ENCODE measurements around the gene SOX18. TPM values are rescaled to one million over a fixed set of nuclear protein-coding genes. Genes with fewer than 3 reads are reported as not detected.
A peak's percentile ranks its signal among the peaks of the same experiment; 100 is the strongest.

SOX18 gene
- total RNA-seq = 100 to 1,000 TPM in 1 of 4 donors, 10 to 100 TPM in 2, 1 to 10 TPM in 1; 6.7 to 116 (median 19.1) TPM

GRCh38 chr20:64049060-64049877 lies at the start of gene SOX18:
Gene SOX18 (minus strand): TSS chr20:64049639. CDS start chr20:64049516, 123 bp downstream.
- Histone ChIP-seq H3K36me3 (no peaks in the 10 kb centered on the region), H3K27me3 (no peaks in the 10 kb centered on the region), H3K9me3 (no peaks in the 10 kb centered on the region), H3K4me3 (peak within 1 kb of the TSS in 1 of 2 donors; percentile 28), H3K4me1 (peaks cover 0 to 14% of the 10 kb centered on the region in 2 donors), H3K27ac (peak within 1 kb of the TSS; percentile 68 to 71)
- TF ChIP-seq CTCF (IDR thresholded peaks at IDR 0.05) (no peak), POLR2A (IDR thresholded peaks at IDR 0.05) (no peak)
- intact Hi-C loops (cut with DNase I; ENCODE audit: low total_unique reads) = no loop called here
- no peak for DNase-seq

- H3K36me3 ChIP-seq = no peaks in the 10 kb centered on the region
- H3K4me1 ChIP-seq = peaks cover 0 to 6% of the 10 kb centered on the region in 2 donors
- H3K9me3 ChIP-seq = no peaks in the 10 kb centered on the region
- no peak for DNase-seq
- intact Hi-C loops (cut with DNase I; ENCODE audit: low total_unique reads) = no loop called here
- peaks cover 4 to 15% of the 10 kb centered on the region in 2 donors for H3K27me3 ChIP-seq
- TF ChIP-seq CTCF (IDR thresholded peaks at IDR 0.05) = no peak
- no peak for TF ChIP-seq POLR2A (IDR thresholded peaks at IDR 0.05)
- no peak overlapping the region for H3K27ac ChIP-seq
- no peak overlapping the region for H3K4me3 ChIP-seq
Measured at GRCh38 chr20:64098471-64099013, 49.1 kb upstream of the SOX18 start.

GRCh38 chr20:64096535-64096934 lies 47.1 kb upstream of the SOX18 start:
- H3K27ac ChIP-seq = no peak overlapping the region
- no peak for DNase-seq
- intact Hi-C loops (cut with DNase I; ENCODE audit: low total_unique reads) = no loop called here
- TF ChIP-seq CTCF (IDR thresholded peaks at IDR 0.05) (no peak), POLR2A (IDR thresholded peaks at IDR 0.05) (no peak)
- H3K4me1 ChIP-seq = no peaks in the 10 kb centered on the region
- peaks cover 0 to 2% of the 10 kb centered on the region in 2 donors for H3K27me3 ChIP-seq
- H3K4me3 ChIP-seq = no peak overlapping the region
- no peaks in the 10 kb centered on the region for H3K9me3 ChIP-seq
- no peaks in the 10 kb centered on the region for H3K36me3 ChIP-seq

- no peaks in the 10 kb centered on the region for H3K4me1 ChIP-seq
- intact Hi-C loops (cut with DNase I; ENCODE audit: low total_unique reads) = no loop called here
Measured at GRCh38 chr20:64095927-64096326, 46.5 kb upstream of the SOX18 start.

More at GRCh38 chr20:64095927-64096326, 46.5 kb upstream of the SOX18 start:
- no peak overlapping the region for H3K4me3 ChIP-seq
- no peak for TF ChIP-seq CTCF (IDR thresholded peaks at IDR 0.05)
- TF ChIP-seq POLR2A (IDR thresholded peaks at IDR 0.05) = no peak
- no peaks in the 10 kb centered on the region for H3K9me3 ChIP-seq
- no peaks in the 10 kb centered on the region for H3K27me3 ChIP-seq
- no peaks in the 10 kb centered on the region for H3K36me3 ChIP-seq
- DNase-seq = no peak
- no peak overlapping the region for H3K27ac ChIP-seq

Data from uterus (tissue), 4 donors.